ENCODE data around the gene REXO4. TPM values are rescaled to one million over a fixed set of nuclear protein-coding genes. Genes with fewer than 3 reads are reported as not detected.

REXO4 gene
- total RNA-seq, 1 donor from 2014 or later = 22.5 TPM

GRCh38 chr9:133356391-133357091, 61.3 kb downstream of the REXO4 start, which contains the start of the genes SURF1 and SURF2:
TSS of gene SURF1 (minus strand) at chr9:133356487. CDS start at chr9:133356453, 34 bp downstream.
TSS of gene SURF2 (plus strand) at chr9:133356550. CDS start at chr9:133356593, 43 bp downstream.
- H3K9ac ChIP-seq (ENCODE audit: low read length) = peak within 1 kb of the TSS; percentile 92
- peak within 1 kb of the TSS; percentile 41 for H2AFZ ChIP-seq (ENCODE audit: low read depth, low read length)
- Mint-ChIP-seq H3K27me3 (ENCODE audit: low read depth, unreplicated experiment) (no peaks in the 10 kb centered on the region), H3K27ac (ENCODE audit: unreplicated experiment) (peak within 1 kb of the TSS; percentile 89), H3K36me3 (ENCODE audit: low read depth, unreplicated experiment) (peaks cover 18% of the 10 kb centered on the region), H3K4me3 (ENCODE audit: unreplicated experiment) (peak within 1 kb of the TSS; percentile 94), H3K4me1 (ENCODE audit: low read depth, unreplicated experiment) (peaks cover 26% of the 10 kb centered on the region), H3K9me3 (ENCODE audit: unreplicated experiment) (no peaks in the 10 kb centered on the region)
- peaks cover 15% of the 10 kb centered on the region for H3K4me1 ChIP-seq (ENCODE audit: insufficient read depth, low read length)
- peak within 1 kb of the TSS; percentile 47 for H3K27ac ChIP-seq (ENCODE audit: low read depth, low read length)
- H3K4me3 ChIP-seq (ENCODE audit: insufficient read depth, low read depth, low read length) = peak within 1 kb of the TSS; percentile 91
- FAIRE-seq = no peak
- H3K4me2 ChIP-seq (ENCODE audit: low read length) = peak within 1 kb of the TSS; percentile 99
- peak; percentile 52 for DNase-seq (ENCODE audit: low read depth)
- no peaks in the 10 kb centered on the region for H3K9me3 ChIP-seq (ENCODE audit: insufficient read depth, low read depth, low read length)
- no peaks in the 10 kb centered on the region for H3K27me3 ChIP-seq (ENCODE audit: insufficient read depth, low read length)
- H4K20me1 ChIP-seq (ENCODE audit: insufficient read depth, low read length) = peaks cover 82% of the 10 kb centered on the region
- TF ChIP-seq CTCF (IDR thresholded peaks at IDR 0.05; ENCODE audit: insufficient read depth, low read depth, low read length) (no peak), EZH2 (IDR thresholded peaks at IDR 0.05; ENCODE audit: insufficient read depth, low read length) (no peak)
- H3K36me3 ChIP-seq (ENCODE audit: insufficient read depth, low read length) = peaks cover 26% of the 10 kb centered on the region
- peaks cover 66% of the 10 kb centered on the region for H3K79me2 ChIP-seq (ENCODE audit: insufficient read depth, low read length)

Other genes with a start within 250 kb of the REXO4 start
- not detected in 2 replicates for gene OBP2B, start 208.8 kb downstream of the REXO4 start, total RNA-seq
- gene ABO, start 142.8 kb downstream of the REXO4 start, total RNA-seq = 0.10 TPM in 1 of 2 replicates, not detected in the other
- gene SURF6, start 81.8 kb downstream of the REXO4 start, total RNA-seq = 22.2 and 25.1 TPM in 2 replicates
- gene MED22, start 69.9 kb downstream of the REXO4 start, total RNA-seq = 25.2 and 28.8 TPM in 2 replicates
- gene RPL7A, start 69.8 kb downstream of the REXO4 start, total RNA-seq = 1,213 and 1,364 TPM in 2 replicates
- gene SURF1, start 61.5 kb downstream of the REXO4 start, total RNA-seq = 35.7 and 35.9 TPM in 2 replicates
- gene SURF2, start 61.5 kb downstream of the REXO4 start, total RNA-seq = 18.8 and 20.0 TPM in 2 replicates
- gene SURF4, start 42.0 kb downstream of the REXO4 start, total RNA-seq = 338 and 374 TPM in 2 replicates
- 0.58 and 0.82 TPM in 2 replicates for gene STKLD1, start 41.6 kb downstream of the REXO4 start, total RNA-seq
- gene ADAMTS13, start 4.4 kb upstream of the REXO4 start, total RNA-seq = 5.6 and 7.3 TPM in 2 replicates
- gene CACFD1, start 42.0 kb upstream of the REXO4 start, total RNA-seq = 13.1 and 14.2 TPM in 2 replicates
- gene SLC2A6, start 61.1 kb upstream of the REXO4 start, total RNA-seq = 21.1 and 24.3 TPM in 2 replicates
- gene MYMK, start 106.9 kb upstream of the REXO4 start, total RNA-seq = not detected in 2 replicates
- 0.52 and 0.58 TPM in 2 replicates for gene ADAMTSL2, start 116.7 kb upstream of the REXO4 start, total RNA-seq
- gene FAM163B, start 191.4 kb upstream of the REXO4 start, total RNA-seq = not detected in 2 replicates
- gene DBH, start 218.4 kb upstream of the REXO4 start, total RNA-seq = not detected in 2 replicates

Data from astrocyte (in vitro differentiated cells and primary cell).